ENCODE measurements around the gene MYLK. TPM values are rescaled to one million over a fixed set of nuclear protein-coding genes. Genes with fewer than 3 reads are reported as not detected.

Gene MYLK
- total RNA-seq, 1 experiment from 2014 or later: 23.0 TPM

GRCh38 chr3:123788710-123789109 is 95.4 kb downstream of the MYLK start:
- H3K27me3 ChIP-seq (replicated peaks; ENCODE audit: control insufficient read depth, insufficient read depth, low read length): no peaks in the 10 kb centered on the region
- Mint-ChIP-seq H3K27ac (ENCODE audit: unreplicated experiment) (peak overlapping the region; percentile 76), H3K4me1 (ENCODE audit: low read depth, unreplicated experiment) (peaks cover 46% of the 10 kb centered on the region), H3K4me3 (ENCODE audit: unreplicated experiment) (no peak overlapping the region), H3K9me3 (ENCODE audit: unreplicated experiment) (no peaks in the 10 kb centered on the region), H3K36me3 (ENCODE audit: insufficient read depth, unreplicated experiment) (no peaks in the 10 kb centered on the region), H3K27me3 (ENCODE audit: insufficient read depth, unreplicated experiment) (no peaks in the 10 kb centered on the region)
- TF ChIP-seq CTCF (IDR thresholded peaks at IDR 0.05; ENCODE audit: insufficient read depth in 1 of 2, low read depth in 1 of 2, low read length in 1 of 2, severe bottlenecking in 1 of 2, unreplicated experiment in 1 of 2): no peak
- H3K4me3 ChIP-seq (ENCODE audit: low read depth, low read length): no peak overlapping the region
- POLR2A ChIA-PET: no interaction called here
- no TSS peak for BruUV-seq (replicated peaks)
- H3K9me3 ChIP-seq: no peaks in the 10 kb centered on the region
- H3K36me3 ChIP-seq (ENCODE audit: control insufficient read depth, insufficient read depth, low read length): no peaks in the 10 kb centered on the region
- CTCF ChIA-PET: interaction anchor here (0.7 kb wide), 2 partner anchors 15 to 65 kb away, joined by 3 to 4 read pairs; no protein-coding TSS in a partner anchor
- no peak for DNase-seq
- intact Hi-C loops (cut with micrococcal nuclease; ENCODE audit: unreplicated experiment): no loop called here
- H3K4me1 ChIP-seq: peaks cover 62% of the 10 kb centered on the region

- CTCF ChIA-PET: no interaction called here
- H3K9me3 Mint-ChIP-seq (ENCODE audit: unreplicated experiment): no peaks in the 10 kb centered on the region
- no peak for TF ChIP-seq CTCF (IDR thresholded peaks at IDR 0.05; ENCODE audit: insufficient read depth in 1 of 2, low read depth in 1 of 2, low read length in 1 of 2, severe bottlenecking in 1 of 2, unreplicated experiment in 1 of 2)
- no peak overlapping the region for H3K27ac Mint-ChIP-seq (ENCODE audit: unreplicated experiment)
- DNase-seq: no peak
- Histone ChIP-seq H3K9me3 (no peaks in the 10 kb centered on the region), H3K4me3 (ENCODE audit: low read depth, low read length) (no peak overlapping the region), H3K4me1 (peaks cover 61% of the 10 kb centered on the region), H3K27me3 (replicated peaks; ENCODE audit: control insufficient read depth, insufficient read depth, low read length) (no peaks in the 10 kb centered on the region), H3K36me3 (ENCODE audit: control insufficient read depth, insufficient read depth, low read length) (no peaks in the 10 kb centered on the region)
- no peaks in the 10 kb centered on the region for H3K27me3 Mint-ChIP-seq (ENCODE audit: insufficient read depth, unreplicated experiment)
- H3K4me3 Mint-ChIP-seq (ENCODE audit: unreplicated experiment): no peak overlapping the region
- H3K36me3 Mint-ChIP-seq (ENCODE audit: insufficient read depth, unreplicated experiment): no peaks in the 10 kb centered on the region
- intact Hi-C loops (cut with micrococcal nuclease; ENCODE audit: unreplicated experiment): no loop called here
- POLR2A ChIA-PET: no interaction called here
- no TSS peak for BruUV-seq (replicated peaks)
- peaks cover 43% of the 10 kb centered on the region for H3K4me1 Mint-ChIP-seq (ENCODE audit: low read depth, unreplicated experiment)
Observed at GRCh38 chr3:123787133-123787532, 97.0 kb downstream of the MYLK start.

DNA sequence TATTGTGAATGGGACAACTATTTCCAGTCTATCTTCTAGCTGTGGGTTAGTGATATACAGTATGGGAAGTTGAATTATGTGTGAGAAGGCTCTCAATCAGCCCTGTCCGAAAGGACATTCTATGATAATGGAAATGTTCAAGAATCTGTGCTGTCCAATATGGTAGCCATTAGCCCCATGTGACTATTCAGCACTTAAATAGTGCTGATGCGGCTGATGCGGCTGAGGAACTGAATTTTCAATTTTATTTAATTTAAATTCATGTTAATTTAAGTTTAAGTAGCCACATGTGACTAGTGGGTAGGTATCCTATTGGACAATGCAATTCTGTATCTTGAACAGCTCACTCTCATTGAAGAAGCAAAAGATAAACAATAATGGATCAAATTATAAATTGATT is 98.5 kb downstream of the MYLK start:
- intact Hi-C loops (cut with micrococcal nuclease; ENCODE audit: unreplicated experiment): no loop called here

More for the DNA sequence above, 98.5 kb downstream of the MYLK start:
- H3K4me1 Mint-ChIP-seq (ENCODE audit: low read depth, unreplicated experiment): peaks cover 54% of the 10 kb centered on the region
- H3K36me3 ChIP-seq (ENCODE audit: control insufficient read depth, insufficient read depth, low read length): no peaks in the 10 kb centered on the region
- H3K27ac Mint-ChIP-seq (ENCODE audit: unreplicated experiment): no peak overlapping the region
- ChIA-PET POLR2A (no interaction called here), CTCF (no interaction called here)
- no peak for TF ChIP-seq CTCF (IDR thresholded peaks at IDR 0.05; ENCODE audit: insufficient read depth in 1 of 2, low read depth in 1 of 2, low read length in 1 of 2, severe bottlenecking in 1 of 2, unreplicated experiment in 1 of 2)
- H3K36me3 Mint-ChIP-seq (ENCODE audit: insufficient read depth, unreplicated experiment): no peaks in the 10 kb centered on the region
- H3K4me3 Mint-ChIP-seq (ENCODE audit: unreplicated experiment): no peak overlapping the region
- H3K9me3 ChIP-seq: no peaks in the 10 kb centered on the region
- DNase-seq: no peak
- H3K4me1 ChIP-seq: peaks cover 58% of the 10 kb centered on the region
- no peak overlapping the region for H3K4me3 ChIP-seq (ENCODE audit: low read depth, low read length)
- H3K27me3 ChIP-seq (replicated peaks; ENCODE audit: control insufficient read depth, insufficient read depth, low read length): no peaks in the 10 kb centered on the region
- no peaks in the 10 kb centered on the region for H3K27me3 Mint-ChIP-seq (ENCODE audit: insufficient read depth, unreplicated experiment)
- no TSS peak for BruUV-seq (replicated peaks)
- no peaks in the 10 kb centered on the region for H3K9me3 Mint-ChIP-seq (ENCODE audit: unreplicated experiment)

Data from Caco-2 (cell line).